SH-SY5Y (cell line): Measurements from ENCODE around the gene DKC1.

Source experiments
- GATA2 ChIP-seq: IDR thresholded peaks from 2 replicates; pipeline ENCODE4 v1.6.1; 2011; ENCODE audit warnings: mild to moderate bottlenecking, low read depth, low read length
- GATA3 ChIP-seq: IDR thresholded peaks from 2 replicates; pipeline ENCODE4 v1.6.1; 2011; ENCODE audit warnings: low read depth, mild to moderate bottlenecking, low read length, moderate library complexity

The DKC1 gene

GRCh38 chrX:154812341-154813101, 49.9 kb downstream of the DKC1 start:
- TF ChIP-seq GATA3 (no peak), GATA2 (no peak)

- TF ChIP-seq GATA2 (no peak), GATA3 (no peak)
Measured at GRCh38 chrX:154813801-154814200, 51.1 kb downstream of the DKC1 start.

- TF ChIP-seq GATA2 (no peak), GATA3 (no peak)
Measured at GRCh38 chrX:154815274-154815818, 52.7 kb downstream of the DKC1 start.

- TF ChIP-seq GATA2, result no peak
- TF ChIP-seq GATA3, result no peak
Measured at GRCh38 chrX:154818916-154819770, 56.5 kb downstream of the DKC1 start.

GRCh38 chrX:154819771-154820341, 57.2 kb downstream of the DKC1 start:
- TF ChIP-seq GATA2 (no peak), GATA3 (no peak)

GRCh38 chrX:154821523-154821922, 58.9 kb downstream of the DKC1 start:
- TF ChIP-seq GATA2, result no peak
- no peak for TF ChIP-seq GATA3

GRCh38 chrX:154822029-154822428, 59.4 kb downstream of the DKC1 start:
- no peak for TF ChIP-seq GATA3

- TF ChIP-seq GATA2, result no peak
- TF ChIP-seq GATA3, result no peak
Measured at GRCh38 chrX:154824638-154825037, 62.0 kb downstream of the DKC1 start.
